VCaP (cell line): ENCODE data around the gene SLC44A5.

ENCODE experiments used
- H3K27ac ChIP-seq: fragments of 450-650 bp; 2 replicates; pipeline ENCODE4 v1.5.1; 2017
- TF ChIP-seq, protein P1 (sequence below): fragments of 450-650 bp; conservative IDR thresholded peaks from 2 replicates; pipeline ENCODE4 v1.5.1; 2017; ENCODE audit warnings: mild to moderate bottlenecking, moderate library complexity

Gene SLC44A5

DNA sequence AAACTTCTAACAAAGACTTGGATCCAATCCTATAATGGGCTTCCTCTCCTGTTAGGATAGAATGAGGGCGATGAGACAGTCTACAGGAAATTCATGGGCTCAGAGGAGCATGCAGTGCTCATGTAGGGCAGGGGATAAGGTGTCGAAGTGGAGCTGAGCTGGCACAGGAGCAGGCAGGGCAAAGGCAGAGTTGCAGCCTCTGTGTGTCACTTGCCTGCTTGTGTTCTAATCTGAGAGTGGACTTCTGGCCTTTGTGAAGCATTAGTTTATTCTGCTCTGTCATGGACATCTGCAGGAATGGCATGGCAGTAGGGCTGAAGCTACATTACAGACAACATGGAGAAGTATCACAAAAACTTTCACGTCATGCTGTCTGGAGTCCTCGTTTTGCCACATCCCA is 444.1 kb downstream of the SLC44A5 start:
- TF ChIP-seq, protein P1, sequence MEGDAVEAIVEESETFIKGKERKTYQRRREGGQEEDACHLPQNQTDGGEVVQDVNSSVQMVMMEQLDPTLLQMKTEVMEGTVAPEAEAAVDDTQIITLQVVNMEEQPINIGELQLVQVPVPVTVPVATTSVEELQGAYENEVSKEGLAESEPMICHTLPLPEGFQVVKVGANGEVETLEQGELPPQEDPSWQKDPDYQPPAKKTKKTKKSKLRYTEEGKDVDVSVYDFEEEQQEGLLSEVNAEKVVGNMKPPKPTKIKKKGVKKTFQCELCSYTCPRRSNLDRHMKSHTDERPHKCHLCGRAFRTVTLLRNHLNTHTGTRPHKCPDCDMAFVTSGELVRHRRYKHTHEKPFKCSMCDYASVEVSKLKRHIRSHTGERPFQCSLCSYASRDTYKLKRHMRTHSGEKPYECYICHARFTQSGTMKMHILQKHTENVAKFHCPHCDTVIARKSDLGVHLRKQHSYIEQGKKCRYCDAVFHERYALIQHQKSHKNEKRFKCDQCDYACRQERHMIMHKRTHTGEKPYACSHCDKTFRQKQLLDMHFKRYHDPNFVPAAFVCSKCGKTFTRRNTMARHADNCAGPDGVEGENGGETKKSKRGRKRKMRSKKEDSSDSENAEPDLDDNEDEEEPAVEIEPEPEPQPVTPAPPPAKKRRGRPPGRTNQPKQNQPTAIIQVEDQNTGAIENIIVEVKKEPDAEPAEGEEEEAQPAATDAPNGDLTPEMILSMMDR: no peak
- H3K27ac ChIP-seq: no peak overlapping the region

DNA sequence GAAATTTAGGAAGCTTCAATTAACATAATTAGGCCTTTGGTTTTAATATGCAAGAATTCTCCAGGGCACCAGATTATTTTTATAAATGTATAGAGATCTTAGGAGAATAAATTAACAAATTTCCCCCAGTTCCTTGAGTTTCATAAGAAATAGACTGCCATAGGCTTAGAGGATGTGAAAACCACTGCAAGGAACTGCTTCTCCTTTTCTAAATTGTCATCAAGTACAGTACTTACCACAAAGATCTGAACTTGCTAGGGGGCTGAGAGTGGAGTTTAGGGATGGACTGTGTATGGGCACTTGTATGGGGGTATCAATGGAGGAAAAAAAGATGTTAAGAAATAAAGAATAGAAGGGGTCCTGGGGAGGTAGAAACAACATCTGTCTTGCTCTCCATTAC is 445.6 kb downstream of the SLC44A5 start:
- TF ChIP-seq, protein P1: no peak
- H3K27ac ChIP-seq: no peak overlapping the region

DNA sequence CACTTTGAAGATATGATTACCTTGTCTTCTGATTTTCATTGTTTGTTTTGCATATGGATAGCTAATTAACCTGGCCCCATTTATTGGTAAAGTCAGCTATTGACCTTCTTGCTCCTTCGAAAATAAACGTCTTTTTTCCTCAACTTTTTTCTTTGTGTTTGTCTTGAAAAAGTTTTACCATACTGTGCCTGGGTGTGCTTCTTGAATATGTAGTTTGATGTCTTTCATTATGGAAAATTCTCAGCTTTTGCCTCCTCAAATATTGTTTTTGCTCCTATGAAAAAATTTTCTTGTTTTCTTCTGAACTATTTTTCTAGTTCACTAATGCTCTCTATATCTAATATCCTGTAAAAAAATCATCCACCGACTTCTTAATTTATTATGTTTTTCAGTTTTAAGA is 451.8 kb downstream of the SLC44A5 start:
- no peak overlapping the region for H3K27ac ChIP-seq
- TF ChIP-seq, protein P1: no peak
